GM19240 (cell line): ENCODE measurements around the gene IGFBP4.
"Not testable (repeated sequence)": the region's sequence is repeated elsewhere in the genome, so short reads cannot be mapped to it uniquely, and the experiment has no call there.

Source experiments
- DNase-seq: peaks from one replicate; pipeline ENCODE4 v3.0.0; 2011; ENCODE audit warnings: low spot score; ENCODE audit not compliant: insufficient read length

The IGFBP4 gene

DNA sequence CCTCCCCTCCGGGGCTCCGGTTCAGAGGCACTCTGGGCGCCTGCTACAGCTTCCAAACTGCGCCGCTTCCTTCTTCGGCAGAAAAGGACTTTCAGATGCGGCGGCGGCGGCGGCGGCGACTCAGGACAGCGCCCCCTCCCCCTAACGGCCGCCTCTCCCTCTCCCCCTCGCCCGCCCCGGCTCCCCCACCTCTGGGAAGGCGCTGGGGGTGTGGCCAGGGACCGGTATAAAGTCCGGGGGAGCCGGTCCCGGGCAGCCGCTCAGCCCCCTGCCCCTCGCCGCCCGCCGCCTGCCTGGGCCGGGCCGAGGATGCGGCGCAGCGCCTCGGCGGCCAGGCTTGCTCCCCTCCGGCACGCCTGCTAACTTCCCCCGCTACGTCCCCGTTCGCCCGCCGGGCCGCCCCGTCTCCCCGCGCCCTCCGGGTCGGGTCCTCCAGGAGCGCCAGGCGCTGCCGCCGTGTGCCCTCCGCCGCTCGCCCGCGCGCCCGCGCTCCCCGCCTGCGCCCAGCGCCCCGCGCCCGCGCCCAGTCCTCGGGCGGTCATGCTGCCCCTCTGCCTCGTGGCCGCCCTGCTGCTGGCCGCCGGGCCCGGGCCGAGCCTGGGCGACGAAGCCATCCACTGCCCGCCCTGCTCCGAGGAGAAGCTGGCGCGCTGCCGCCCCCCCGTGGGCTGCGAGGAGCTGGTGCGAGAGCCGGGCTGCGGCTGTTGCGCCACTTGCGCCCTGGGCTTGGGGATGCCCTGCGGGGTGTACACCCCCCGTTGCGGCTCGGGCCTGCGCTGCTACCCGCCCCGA, at the start of gene IGFBP4:
Gene IGFBP4 (plus strand): TSS at position 255 of the 792 bp plus-strand sequence. CDS start 286 bp downstream, at position 541.
- no peak for DNase-seq

DNA sequence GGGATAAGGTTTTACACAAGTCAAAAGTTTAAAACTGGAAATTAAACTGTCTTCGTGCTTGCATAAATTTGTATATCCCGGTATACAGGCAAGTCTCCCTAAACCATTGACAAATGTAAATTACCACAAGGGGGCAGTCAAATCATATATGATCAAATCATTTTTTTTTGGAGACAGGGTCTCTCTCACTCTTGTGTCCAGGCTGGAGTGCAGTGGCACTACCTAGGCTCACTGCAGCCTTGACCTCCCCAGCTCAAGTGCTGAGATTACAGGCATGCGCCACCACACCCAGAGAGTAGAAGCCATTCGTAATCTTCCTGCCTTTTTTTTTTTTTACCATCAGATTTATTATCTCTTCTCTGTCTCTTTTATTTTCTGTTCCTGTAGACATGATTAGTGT, 44.1 kb upstream of the IGFBP4 start:
- no peak for DNase-seq

DNA sequence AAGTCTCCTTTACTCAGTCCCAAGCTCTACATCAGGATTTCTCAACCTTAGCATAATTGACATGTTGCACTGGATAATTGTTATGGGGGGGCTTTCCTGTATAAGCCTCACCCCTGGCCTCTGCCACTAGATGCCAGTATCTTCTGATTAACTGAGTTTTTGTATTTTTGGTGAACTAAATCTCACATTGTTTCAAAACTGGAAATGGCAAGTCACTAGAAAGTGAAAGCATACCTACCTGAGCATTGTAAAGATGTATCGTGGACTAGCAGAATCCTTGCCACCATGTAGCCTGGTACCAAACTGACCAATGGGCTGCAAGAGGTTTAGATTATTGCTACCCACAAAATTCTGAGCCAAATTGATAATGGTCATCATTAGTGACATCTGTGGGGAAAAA, 40.6 kb upstream of the IGFBP4 start:
- no peak for DNase-seq

DNA sequence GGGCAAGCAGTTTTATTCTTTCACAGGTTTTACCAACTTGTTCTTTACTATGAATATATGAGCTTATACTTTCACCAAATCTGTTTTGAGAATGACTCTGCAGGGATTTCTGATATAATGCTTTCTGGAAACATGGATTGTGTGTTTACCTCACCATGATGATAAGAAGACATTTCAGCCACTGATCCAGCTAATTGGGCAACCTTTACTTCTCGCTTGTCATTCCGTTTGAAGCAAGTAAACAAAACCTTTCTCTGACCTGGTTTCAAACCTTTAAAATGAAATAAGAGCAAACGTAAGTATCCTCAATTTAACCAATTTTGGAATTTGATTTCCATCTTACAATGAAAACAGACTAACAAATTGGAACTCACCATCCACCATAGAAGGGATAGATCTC, 39.2 kb upstream of the IGFBP4 start:
- DNase-seq = no peak

DNA sequence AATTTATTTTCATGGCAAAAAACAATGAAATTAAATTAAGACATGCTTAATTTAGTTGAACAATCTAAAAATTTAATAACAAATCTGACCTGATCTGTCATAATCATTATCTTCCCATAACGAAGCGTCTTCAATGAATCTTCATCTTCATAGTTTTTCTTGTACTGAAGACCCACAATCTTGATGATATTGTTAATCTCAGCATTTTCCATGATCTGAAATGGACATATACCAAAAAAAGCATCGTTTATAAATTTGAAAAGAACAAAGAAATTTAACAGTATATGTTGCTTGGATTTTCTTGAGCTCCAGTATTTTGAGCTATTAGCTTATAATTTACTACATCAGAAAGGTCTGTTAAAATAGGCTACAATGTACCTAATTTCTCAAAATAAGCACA, 35.8 kb upstream of the IGFBP4 start:
- no peak for DNase-seq

DNA sequence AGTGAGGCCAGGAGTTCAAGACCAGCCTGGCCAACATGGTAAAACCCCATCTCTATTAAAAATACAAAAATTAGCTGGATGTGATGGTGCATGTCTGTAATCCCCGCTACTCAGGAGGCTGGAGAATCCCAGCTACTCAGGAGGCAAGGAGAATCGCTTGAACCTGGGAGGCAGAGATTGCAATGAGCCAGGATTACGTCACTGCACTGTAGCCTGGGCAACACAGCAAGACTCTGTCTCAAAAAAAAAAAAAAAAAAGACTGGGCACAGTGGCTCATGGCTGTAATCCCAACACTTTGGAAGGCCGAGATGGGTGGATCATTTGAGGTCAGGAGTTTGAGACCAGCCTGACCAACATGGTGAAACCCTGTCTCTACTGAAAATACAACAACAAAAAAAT, 33.7 kb upstream of the IGFBP4 start:
- DNase-seq = not testable (repeated sequence)

DNA sequence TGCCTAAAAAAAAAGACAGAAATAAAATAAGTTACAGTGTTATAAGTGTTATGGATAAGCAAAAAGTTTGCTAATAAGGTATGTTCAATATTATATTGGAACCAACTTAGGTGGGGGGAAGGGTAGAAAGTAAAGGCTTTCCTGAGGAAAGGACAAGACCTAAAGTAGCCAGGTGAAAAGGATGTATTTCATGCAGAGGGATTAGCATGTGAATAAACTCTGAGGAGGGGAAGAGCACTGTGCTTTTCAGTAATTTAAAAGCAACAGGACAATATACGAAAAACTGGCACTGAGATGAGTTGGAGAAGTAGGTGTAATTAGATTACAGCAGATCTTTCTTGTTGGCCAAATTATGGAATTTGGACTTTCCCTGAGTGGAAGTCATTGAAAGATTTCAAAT, 33.2 kb upstream of the IGFBP4 start:
- DNase-seq = no peak

DNA sequence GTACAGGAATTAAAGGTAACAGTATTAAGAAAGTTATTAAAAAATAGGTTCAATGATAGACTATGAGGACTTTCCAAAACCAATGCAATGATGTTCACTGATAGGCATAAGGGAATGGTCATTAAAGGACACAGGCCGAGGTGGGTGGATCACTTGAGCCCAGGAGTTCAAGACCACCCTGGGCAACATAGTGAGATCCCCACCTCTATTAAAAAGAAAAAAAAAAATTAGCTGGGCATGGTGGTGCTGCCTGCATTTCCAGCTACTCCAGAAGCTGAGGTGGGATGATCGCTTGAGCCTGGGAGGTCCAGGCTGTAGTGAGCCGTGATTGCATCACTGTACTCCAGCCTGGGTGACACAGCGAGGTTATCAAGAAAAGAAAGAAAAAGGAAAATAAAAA, 31.4 kb upstream of the IGFBP4 start:
- DNase-seq = no peak

DNA sequence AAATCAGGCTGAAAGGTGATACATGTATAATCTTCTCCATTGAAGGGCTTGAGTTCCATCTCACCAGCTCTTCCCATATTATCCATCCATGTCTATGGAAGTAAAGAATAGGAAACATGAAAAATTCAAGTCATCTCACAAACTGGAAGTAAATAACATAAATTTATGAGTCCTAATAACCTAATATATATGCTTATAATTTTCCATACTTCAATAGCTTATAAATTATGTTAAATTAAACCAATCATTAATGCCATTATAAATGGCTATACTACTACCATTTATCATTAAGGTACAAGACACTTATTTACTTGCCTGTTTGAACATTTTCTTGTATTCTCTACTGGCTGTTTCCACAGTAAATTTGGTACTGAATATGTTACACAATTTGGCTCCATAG, 30.4 kb upstream of the IGFBP4 start:
- no peak for DNase-seq

DNA sequence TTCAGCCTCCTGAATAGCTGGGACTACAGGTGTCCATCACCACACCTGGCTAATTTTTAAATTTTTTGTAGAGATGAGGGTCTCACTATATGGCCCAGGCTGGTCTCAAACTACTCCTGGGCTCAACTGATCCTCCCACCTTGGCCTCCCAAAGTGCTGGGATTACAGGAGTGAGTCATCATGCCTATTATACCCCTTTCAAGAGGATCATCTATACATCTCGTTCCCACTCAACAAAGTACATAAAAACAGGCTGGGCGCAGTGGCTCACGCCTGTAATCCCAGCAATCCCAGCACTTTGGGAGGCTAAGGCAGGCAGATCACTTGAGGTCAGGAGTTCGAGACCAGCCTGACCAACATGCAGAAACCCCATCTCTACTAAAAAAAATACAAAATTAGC, 28.9 kb upstream of the IGFBP4 start:
- not testable (repeated sequence) for DNase-seq

DNA sequence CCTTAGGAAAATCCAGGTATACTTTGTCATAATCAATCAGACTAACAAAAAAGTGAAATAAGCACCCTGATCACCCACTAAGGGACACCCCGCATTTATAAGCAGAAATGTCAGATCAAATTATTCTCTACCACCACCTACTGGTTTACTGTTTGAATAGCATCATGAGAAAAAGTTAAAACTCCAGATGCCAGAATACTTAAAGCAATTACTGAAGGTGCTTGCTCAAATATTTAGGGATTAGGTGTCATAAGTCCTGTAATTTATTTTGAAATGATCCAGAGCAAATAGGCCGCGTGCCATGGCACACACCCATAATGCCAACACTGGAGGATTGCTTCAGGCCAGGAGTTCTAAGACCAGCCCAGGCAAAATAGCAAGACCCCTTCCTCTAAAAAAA, 27.9 kb upstream of the IGFBP4 start:
- no peak for DNase-seq

DNA sequence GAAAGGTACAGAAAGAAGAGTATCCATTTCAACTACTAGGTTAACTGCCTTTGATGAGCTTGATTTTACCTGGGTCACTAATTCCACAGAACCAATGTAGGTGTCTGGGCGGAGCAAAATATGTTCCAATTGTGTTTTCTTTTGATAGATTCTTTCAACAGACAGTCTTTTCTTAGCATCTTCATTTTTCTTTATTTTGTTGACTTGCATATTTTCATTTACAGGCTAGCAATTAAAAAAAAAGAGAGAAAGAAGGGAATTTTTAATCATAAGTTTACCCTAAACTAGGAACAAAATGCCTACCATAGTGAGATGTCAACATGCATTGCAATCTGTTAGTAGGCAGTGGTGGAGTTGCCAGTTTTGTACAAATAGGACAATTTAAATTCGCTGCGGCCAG, 26.6 kb upstream of the IGFBP4 start:
- DNase-seq = no peak

DNA sequence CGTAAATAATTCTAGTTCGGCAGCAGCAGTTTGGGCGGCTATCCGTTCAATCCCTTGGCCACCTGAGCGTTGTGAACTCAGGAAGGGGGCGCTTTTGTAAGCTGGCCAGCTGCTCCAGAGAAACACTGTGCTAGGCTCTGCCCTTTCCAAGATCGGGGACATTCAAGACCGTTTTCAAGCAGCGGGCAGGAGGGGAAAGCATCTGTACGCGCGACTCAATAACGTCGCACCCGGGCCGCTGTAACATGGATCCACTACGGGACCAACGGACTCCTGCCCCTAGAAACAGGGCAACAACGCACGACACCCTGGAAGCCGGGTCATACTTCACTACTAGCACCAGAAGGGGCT, 26.0 kb upstream of the IGFBP4 start:
- no peak for DNase-seq

DNA sequence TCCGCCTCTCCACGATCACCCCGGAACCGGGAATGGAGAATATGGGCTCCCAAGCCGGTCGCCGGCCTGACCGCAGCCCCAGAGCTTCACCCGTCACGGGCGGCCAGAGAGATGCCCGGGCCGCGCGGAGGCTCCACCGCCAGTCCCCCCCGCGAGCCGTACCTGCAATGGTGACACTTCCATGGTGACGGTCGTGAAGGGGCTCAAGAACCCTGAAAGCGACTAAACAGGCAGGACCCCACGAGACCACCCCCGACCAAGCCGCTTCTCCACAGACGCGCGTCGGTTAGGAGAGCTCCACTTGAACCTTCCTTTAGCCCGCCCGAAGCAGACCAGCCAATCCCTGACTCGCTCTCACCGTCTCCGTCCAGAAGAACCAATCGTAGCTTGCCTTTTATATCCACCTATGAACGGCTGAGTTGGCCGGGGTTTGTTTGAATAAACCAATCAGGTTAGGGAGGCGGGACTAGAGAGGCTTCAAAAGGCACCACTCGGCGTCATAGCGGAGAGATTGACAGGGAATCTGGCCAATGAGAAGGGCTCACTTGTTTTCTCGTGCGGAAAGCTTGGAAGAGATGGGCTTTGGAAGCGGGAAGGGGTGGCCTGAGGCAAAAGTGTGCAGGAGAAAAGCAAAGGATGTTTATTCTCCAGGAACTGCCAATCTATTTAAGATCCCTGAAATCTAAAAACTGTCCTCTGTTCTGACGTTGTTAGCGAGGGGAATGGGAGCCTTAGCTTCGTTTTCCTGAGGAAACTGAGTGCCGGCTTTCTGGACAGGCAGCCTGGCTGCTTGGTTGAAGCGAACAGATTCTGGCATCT, 25.4 kb upstream of the IGFBP4 start, which contains the start of gene TOP2A:
Gene TOP2A (minus strand): TSS at position 288 of the 819 bp plus-strand sequence. CDS start 105 bp downstream, at position 183.
- peak; percentile 97 for DNase-seq

DNA sequence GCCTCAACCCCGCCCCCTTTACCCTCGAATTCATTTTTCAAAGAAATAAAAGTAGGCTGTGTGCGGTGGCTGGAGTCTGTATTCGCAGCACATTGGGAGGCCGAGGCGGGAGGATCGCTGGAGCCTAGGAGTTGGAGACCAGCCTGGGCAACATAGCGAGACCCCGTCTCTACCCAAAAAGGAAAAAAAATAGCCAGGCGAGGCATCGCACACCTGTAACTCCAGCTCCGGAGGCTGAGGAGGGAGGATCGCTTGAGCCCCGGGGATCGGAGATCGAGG, 24.9 kb upstream of the IGFBP4 start:
- DNase-seq = no peak

DNA sequence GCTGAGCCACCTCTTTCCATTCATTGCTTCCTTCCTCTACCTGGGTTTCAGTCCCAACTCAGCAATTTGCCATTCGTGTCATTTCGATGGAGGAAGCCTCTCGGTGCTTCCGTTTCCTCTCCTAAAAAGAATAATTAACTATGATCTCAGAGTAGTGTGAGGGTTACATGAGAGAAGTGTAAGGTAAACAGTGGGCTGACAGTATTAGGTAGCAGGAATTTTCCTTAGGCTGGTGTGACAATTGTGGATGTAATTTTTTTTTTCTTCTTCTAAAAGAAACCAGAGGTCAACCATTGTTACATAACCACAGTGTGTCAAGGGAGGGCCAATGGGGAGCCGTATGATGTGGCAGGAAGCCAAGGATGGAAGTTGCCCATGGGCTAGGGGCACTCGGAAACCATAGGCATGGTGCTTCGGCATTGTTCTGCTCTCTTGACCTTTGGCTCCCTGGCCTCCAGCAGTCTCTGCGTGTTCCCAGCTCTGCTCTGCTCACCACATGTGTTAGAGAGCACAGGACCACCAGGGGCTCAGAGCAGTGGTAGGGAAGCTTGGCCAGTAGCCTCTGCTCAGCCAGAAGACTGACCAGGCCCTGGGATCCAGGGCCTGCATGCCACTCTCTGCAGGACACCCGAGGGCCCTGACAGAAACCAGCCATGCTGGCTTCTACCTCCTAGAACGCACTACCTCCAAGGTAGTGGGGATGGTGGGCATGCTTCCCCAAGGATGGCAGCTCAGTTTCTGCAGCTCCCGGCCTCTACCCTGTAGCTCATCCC, 23.5 kb upstream of the IGFBP4 start:
- no peak for DNase-seq

DNA sequence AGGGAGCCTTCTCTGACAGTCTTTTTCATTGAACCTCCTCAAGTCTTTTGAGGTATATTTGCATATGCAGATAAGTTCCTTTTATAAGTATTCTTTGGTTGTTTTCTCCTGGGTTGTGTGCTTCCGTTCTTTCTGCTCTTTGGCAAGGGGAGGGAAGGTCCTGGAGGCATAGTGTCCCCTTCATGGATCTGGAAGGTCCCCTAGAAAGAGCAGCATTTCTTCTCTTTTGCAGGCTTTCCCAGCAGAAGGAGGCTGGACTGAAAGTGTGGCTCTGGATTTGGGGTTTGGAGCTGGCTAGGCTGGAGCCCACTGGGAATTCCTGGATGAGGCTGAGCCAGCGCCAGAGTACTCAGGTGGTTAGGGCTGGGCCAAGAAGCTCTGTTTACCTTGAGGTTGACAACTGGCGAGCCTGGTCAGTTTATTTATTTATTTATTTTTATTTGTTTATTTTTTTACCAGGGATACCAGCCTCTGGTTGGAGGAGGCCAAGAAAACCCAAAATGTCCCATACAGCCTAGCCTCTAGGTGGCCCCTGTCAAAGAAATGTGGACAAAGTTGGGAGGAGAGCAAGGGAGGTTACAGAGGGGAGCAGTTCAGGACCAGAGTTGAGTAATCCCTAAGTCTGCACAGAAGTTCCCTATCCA, 20.1 kb upstream of the IGFBP4 start:
- no peak for DNase-seq

DNA sequence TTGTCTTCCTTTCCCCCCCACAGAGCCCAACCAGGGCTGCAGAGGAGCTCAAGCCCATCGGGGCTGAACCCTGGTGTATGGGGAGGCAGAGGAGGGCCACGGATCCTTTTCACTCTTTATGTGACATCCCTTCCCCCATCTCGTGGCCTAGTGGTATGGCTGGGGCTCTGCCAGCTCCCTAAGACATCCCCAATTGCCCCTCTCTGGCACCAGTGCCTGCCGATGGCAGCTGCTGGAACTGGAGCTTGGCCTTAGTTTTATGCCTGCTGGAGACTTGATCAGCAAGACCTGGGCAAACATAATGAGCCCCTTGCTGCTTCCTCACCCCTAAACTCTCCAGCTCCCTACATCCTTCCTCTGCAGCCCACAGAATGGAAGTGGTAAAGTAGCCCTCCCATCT, 17.5 kb upstream of the IGFBP4 start:
- no peak for DNase-seq

DNA sequence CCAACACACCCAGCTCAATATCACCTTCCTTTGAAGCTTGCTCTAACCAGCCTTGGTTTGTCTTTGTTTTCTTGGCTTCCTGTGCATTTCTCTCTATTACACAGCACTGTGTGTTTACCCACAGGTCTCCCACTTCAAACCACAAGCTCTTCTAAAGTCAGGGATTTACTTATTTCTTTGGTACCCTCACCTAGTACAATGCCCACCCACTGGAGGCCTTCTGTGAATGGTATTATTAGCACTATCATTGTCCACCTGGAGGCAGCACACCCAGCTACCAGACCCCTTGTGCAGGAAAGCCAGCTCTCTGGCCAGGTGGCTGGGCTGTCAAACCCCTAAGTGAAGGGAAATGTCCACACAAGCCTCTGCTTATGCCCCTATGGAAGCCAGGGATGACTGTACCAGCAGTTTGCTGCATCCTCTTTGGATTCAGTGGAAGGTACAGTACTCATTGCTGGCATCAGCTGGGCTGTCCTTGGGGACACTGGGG, 16.2 kb upstream of the IGFBP4 start:
- no peak for DNase-seq

DNA sequence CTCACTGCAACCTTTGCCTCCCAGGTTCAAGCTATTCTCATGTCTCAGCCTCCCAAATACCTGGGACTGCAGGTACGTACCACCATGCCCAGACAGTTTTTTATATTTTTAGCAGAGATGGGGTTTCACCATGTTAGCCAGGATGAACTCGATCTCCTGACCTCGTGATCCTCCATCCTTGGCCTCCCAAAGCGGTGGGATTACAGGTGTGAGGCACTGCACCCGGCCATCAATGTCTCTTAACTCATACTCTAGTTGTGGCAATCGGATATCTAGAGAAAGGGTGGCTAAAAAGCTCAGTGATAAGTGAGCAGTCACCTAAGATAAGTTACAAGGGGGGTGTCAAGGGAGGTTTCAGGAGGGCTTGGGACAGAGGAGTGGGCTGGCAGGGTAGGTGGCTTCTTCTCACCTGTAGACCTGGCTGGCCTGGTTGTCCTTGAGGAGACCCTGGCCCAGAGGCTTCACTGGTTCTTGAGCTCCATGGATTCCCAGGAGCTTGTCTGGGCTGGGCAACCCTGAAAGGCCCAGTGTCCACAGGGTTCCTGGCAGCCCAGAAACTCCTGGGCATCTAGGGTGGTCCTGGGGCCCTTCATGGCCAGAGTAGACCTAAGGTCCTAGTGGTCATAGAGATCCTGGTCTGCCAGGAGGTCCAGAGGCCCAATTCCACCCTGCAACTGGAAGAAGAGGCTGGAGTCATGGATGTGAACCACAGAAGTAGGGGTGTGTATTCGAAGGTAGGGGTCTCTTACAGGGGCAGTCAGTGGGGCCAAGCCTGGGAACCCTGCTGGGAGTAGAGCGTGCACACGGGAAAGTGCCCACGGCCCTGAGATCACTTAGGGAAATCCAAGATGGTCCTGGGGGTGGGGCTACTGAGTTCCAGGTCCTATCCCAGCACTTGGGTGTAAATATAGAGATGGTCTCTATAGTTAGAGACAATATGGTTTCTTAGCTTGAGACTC, 12.7 kb upstream of the IGFBP4 start:
- DNase-seq = no peak
